Pancreas (tissue), 10 donors: ENCODE results near the gene CAPN10. TPM values are rescaled to one million over a fixed set of nuclear protein-coding genes. Genes with fewer than 3 reads are reported as not detected.

Experiments used
- ATAC-seq, 4 donors: fragments of 200-7000 bp; cut with Tn5 transposase; one replicate each; pipeline versions ENCODE4 v1.8.0 to v1.9.1; 2020; ENCODE audit warnings: mild to moderate bottlenecking in 4 of 4, moderate library complexity in 4 of 4
- DNase-seq, 6 donors: peaks; one replicate each; pipeline ENCODE4 v3.0.0-alpha.2; 2020
- FAIRE-seq: peaks from 2 replicates; lab custom pipeline; 2012; peaks lifted over from hg19 to GRCh38; lab: Jason Lieb, UNC
- H3K27ac ChIP-seq, 4 donors: fragments of 200-600 bp; sonication (generic); 1 replicate in 3 of 4; 2 replicates in 1 of 4; pipeline versions ENCODE4 v1.5.0 to v1.8.0; 2020
- H3K27me3 ChIP-seq, 4 donors: fragments of 200-600 bp; one replicate each; pipeline ENCODE4 v1.8.0; 2021
- H3K36me3 ChIP-seq, 3 donors: fragments of 200-600 bp; sonication (generic) in 1 of 3; one replicate each; pipeline versions ENCODE4 v1.5.0 to v1.8.0; 2020 to 2021
- H3K4me1 ChIP-seq, 3 donors: fragments of 200-600 bp; one replicate each; pipeline ENCODE4 v1.8.0; 2021
- H3K4me3 ChIP-seq, 4 donors: fragments of 200-600 bp; sonication (generic) in 2 of 4; one replicate each; pipeline versions ENCODE4 v1.5.0 to v1.8.0; 2020 to 2021
- H3K9me3 ChIP-seq, 4 donors: fragments of 200-600 bp; one replicate each; pipeline ENCODE4 v1.8.0; 2021
- CTCF ChIP-seq, 4 donors: fragments of 200-600 bp; sonication (generic) in 3 of 4; IDR thresholded peaks; one replicate each; pipeline versions ENCODE4 v1.5.0 to v1.8.0; 2021; ENCODE audit warnings: antibody characterized with exemption in 4 of 4
- WGBS, 2 donors: extraction: QIAGEN DNeasy Blood & Tissue Kit; methylation state at CpG; one replicate each; pipeline ENCODE4 v1.1.7; 2013; 5-methylcytosine and 5-hydroxymethylcytosine counted together
- intact Hi-C, 3 donors: fragments of 100-400 bp; cut with DNase I; formaldehyde crosslinking; loops; one replicate each; pipeline versions ENCODE4 v1.11.1 to v1.14.2; 2022
- polyA plus RNA-seq, 2 donors: library from polyadenylated mRNA; stranded (reverse); fragments of 200-250 nt; gene quantifications; one replicate each; pipeline ENCODE4 v1.2.3, GENCODE V29; 2013
- total RNA-seq, 6 donors: library from RNA; stranded (reverse); fragmentation: NEBNext Ultra II Directional in 4 of 6; extraction: Animal tissue kit (Norgen Biotek cat#: 25700) in 4 of 6; gene quantifications; one replicate each; pipeline versions ENCODE4 v1.2.1 to v1.2.4, GENCODE V29; 2021 to 2023
- donor health status: healthy with polysubstance abuse.
- donor health status: DM: no; HTN: no; CAD: no; lungs with moderate emphysema.
- donor health status: DM: no; HTN: no; CAD: no.
- donor health status: control.
- donor health status: control.
- donor health status: Bipolar disorder and iron deficiency.
- donor health status: DM: yes; HTN: yes; CAD: no.
- donor health status: DM: no; HTN: no; CAD: no.
- donor health status: DM: no; HTN: no; CAD: no.
- donor health status: DM: yes; HTN: yes; CAD: no.

The CAPN10 gene
- total and polyA plus RNA-seq, 8 donors: 8.6 to 49.3 (median 12.7) TPM

GRCh38 chr2:240574386-240575100, 12.0 kb upstream of the CAPN10 start:
- no peak overlapping the region for H3K4me3 ChIP-seq
- peaks cover 5 to 16% (median 8%) of the 10 kb centered on the region in 3 donors for H3K4me1 ChIP-seq
- no peaks in the 10 kb centered on the region for H3K9me3 ChIP-seq
- H3K27me3 ChIP-seq: no peaks in the 10 kb centered on the region
- WGBS, 2 donors: 86 to 89% methylated on average over 21 of the region's 21 CpGs
- H3K36me3 ChIP-seq: peaks cover 0 to 30% (median 16%) of the 10 kb centered on the region in 3 donors
- intact Hi-C loops: no loop called here
- peak in 3 of 6 donors; percentile 62 to 84 (median 63) for DNase-seq
- no peak for TF ChIP-seq CTCF (IDR thresholded peaks at IDR 0.05)
- ATAC-seq: no peak
- H3K27ac ChIP-seq: no peak overlapping the region
- FAIRE-seq: no peak

GRCh38 chr2:240575101-240575965, 11.2 kb upstream of the CAPN10 start:
- no peak for TF ChIP-seq CTCF (IDR thresholded peaks at IDR 0.05)
- WGBS, 2 donors: 86% methylated on average over 23 of the region's 23 CpGs
- Histone ChIP-seq H3K27me3 (no peaks in the 10 kb centered on the region), H3K36me3 (peaks cover 0 to 30% (median 16%) of the 10 kb centered on the region in 3 donors), H3K4me3 (no peak overlapping the region), H3K4me1 (peaks cover 5 to 15% (median 8%) of the 10 kb centered on the region in 3 donors), H3K9me3 (no peaks in the 10 kb centered on the region), H3K27ac (no peak overlapping the region)
- peak in 2 of 6 donors; percentile 32 to 71 for DNase-seq
- FAIRE-seq: no peak
- no peak for ATAC-seq
- intact Hi-C loops: no loop called here

- H3K4me1 ChIP-seq: peaks cover 7 to 14% (median 8%) of the 10 kb centered on the region in 3 donors
Measured at GRCh38 chr2:240576036-240576435, 10.5 kb upstream of the CAPN10 start.

GRCh38 chr2:240576436-240577205, 9.9 kb upstream of the CAPN10 start:
- intact Hi-C loops: no loop called here
- Histone ChIP-seq H3K4me1 (peaks cover 7 to 14% (median 8%) of the 10 kb centered on the region in 3 donors), H3K36me3 (peaks cover 0 to 30% (median 16%) of the 10 kb centered on the region in 3 donors), H3K27ac (no peak overlapping the region), H3K9me3 (no peaks in the 10 kb centered on the region), H3K27me3 (no peaks in the 10 kb centered on the region), H3K4me3 (no peak overlapping the region)
- WGBS, 2 donors: 92 to 93% methylated on average over 32 of the region's 32 CpGs
- FAIRE-seq (no peak), ATAC-seq (no peak), DNase-seq (peak in 3 of 6 donors; percentile 52 to 80 (median 57))
- TF ChIP-seq CTCF (IDR thresholded peaks at IDR 0.05): no peak

More at GRCh38 chr2:240576036-240576435, 10.5 kb upstream of the CAPN10 start:
- Histone ChIP-seq H3K4me3 (no peak overlapping the region), H3K9me3 (no peaks in the 10 kb centered on the region), H3K27ac (no peak overlapping the region), H3K27me3 (no peaks in the 10 kb centered on the region), H3K36me3 (peaks cover 0 to 30% (median 16%) of the 10 kb centered on the region in 3 donors)
- ATAC-seq (no peak), FAIRE-seq (no peak), DNase-seq (peak in 1 of 6 donors; percentile 11)
- intact Hi-C loops: no loop called here
- 78 to 83% methylated on average over 6 of the region's 6 CpGs for WGBS, 2 donors
- TF ChIP-seq CTCF (IDR thresholded peaks at IDR 0.05): no peak
